ENCODE results near the gene C11orf21. TPM values are rescaled to one million over a fixed set of nuclear protein-coding genes. Genes with fewer than 3 reads are reported as not detected.

Gene C11orf21
- total and polyA plus RNA-seq, 10 of the 15 experiments (the other 5 are each of a cell fraction or from before 2014, with no cell fraction given): 0.04 to 0.26 (median 0.11) TPM; not detected in 7

- no TSS peak for BruUV-seq (replicated peaks)
- Histone ChIP-seq H3K36me3 (ENCODE audit: control insufficient read depth in 2 of 2, insufficient read depth in 2 of 2, low read length in 1 of 2) (no peaks in the 10 kb centered on the region), H3K9ac (ENCODE audit: control insufficient read depth, insufficient read depth, low read length) (no peak overlapping the region), H3K27me3 (replicated peaks in 1 of 2; ENCODE audit: control insufficient read depth in 2 of 2, insufficient read depth in 2 of 2, low read length in 1 of 2) (no peaks in the 10 kb centered on the region), H3K27ac (ENCODE audit: control insufficient read depth, insufficient read depth) (no peak overlapping the region), H3K79me2 (ENCODE audit: control insufficient read depth, insufficient read depth, low read length) (no peaks in the 10 kb centered on the region), H4K20me1 (ENCODE audit: control insufficient read depth, insufficient read depth) (no peaks in the 10 kb centered on the region), H3K4me3 (no peak overlapping the region), H2AFZ (ENCODE audit: control insufficient read depth, low read depth, low read length) (no peak overlapping the region), H3K4me1 (ENCODE audit: control insufficient read depth, insufficient read depth, low read length) (no peaks in the 10 kb centered on the region), H3K9me3 (replicated peaks; ENCODE audit: control insufficient read depth, insufficient read depth, low read length) (no peaks in the 10 kb centered on the region; the same call in 2 of the 3 replicates), H3K4me2 (ENCODE audit: control insufficient read depth, insufficient read depth) (no peak overlapping the region)
- FAIRE-seq: no peak
- no peak for TF ChIP-seq NBN (IDR thresholded peaks at IDR 0.05)
- no peak for TF ChIP-seq IKZF1 (conservative IDR thresholded peaks at IDR 0.05)
- no peak for TF ChIP-seq KDM1A (IDR thresholded peaks at IDR 0.05; ENCODE audit: borderline replicate concordance)
- no peak for TF ChIP-seq PRDM15 (CRISPR knock-in tag; IDR thresholded peaks at IDR 0.05)
- no peak for TF ChIP-seq STAT1 (conservative IDR thresholded peaks at IDR 0.05)
- TF ChIP-seq PAX8 (IDR thresholded peaks at IDR 0.05): no peak
- no peak for TF ChIP-seq ZNF622 (IDR thresholded peaks at IDR 0.05)
- no peak for TF ChIP-seq SUZ12 (IDR thresholded peaks at IDR 0.05; ENCODE audit: unreplicated experiment)
- TF ChIP-seq CUX1 (IDR thresholded peaks at IDR 0.05; ENCODE audit: insufficient replicate concordance, low read depth, low read length): no peak
- no peak for TF ChIP-seq POLR2AphosphoS5 (IDR thresholded peaks at IDR 0.05; ENCODE audit: low read length)
- no peak for TF ChIP-seq CHD1 (IDR thresholded peaks at IDR 0.05; ENCODE audit: low read depth, low read length)
- TF ChIP-seq NFXL1 (IDR thresholded peaks at IDR 0.05; ENCODE audit: borderline replicate concordance): no peak
- no peak for TF ChIP-seq HDGF (IDR thresholded peaks at IDR 0.05)
- no peak for TF ChIP-seq STAT3 (IDR thresholded peaks at IDR 0.05; ENCODE audit: low read depth, low read length)
- no peak for TF ChIP-seq RAD21 (IDR thresholded peaks at IDR 0.05; ENCODE audit: insufficient read depth, low read depth, low read length)
- TF ChIP-seq HDAC6 (IDR thresholded peaks at IDR 0.05; ENCODE audit: unreplicated experiment): no peak
- POLR2A ChIA-PET: no interaction called here
- intact Hi-C loops (cut with micrococcal nuclease; ENCODE audit: unreplicated experiment): no loop called here
- SMC1A ChIA-PET (ENCODE audit: uncharacterized antibody, unreplicated experiment): no interaction called here
- 11% methylated on average over 4 of the region's 4 CpGs for WGBS (ENCODE audit: insufficient coverage, insufficient replicate concordance, low lambda C conversion rate, missing lambda C conversion rate)
- RAD21 ChIA-PET (ENCODE audit: unreplicated experiment): no interaction called here
- no peak for ATAC-seq
- in situ Hi-C loops (cut with MboI): no loop called here
- CTCF ChIA-PET: no interaction called here
- DNase-seq (ENCODE audit: low read depth, low spot score): no peak
These were observed 44.3 kb upstream of the C11orf21 start for GRCh38 chr11:2346014-2346413.
